ENCODE data around the gene ABR.

The ABR gene

DNA sequence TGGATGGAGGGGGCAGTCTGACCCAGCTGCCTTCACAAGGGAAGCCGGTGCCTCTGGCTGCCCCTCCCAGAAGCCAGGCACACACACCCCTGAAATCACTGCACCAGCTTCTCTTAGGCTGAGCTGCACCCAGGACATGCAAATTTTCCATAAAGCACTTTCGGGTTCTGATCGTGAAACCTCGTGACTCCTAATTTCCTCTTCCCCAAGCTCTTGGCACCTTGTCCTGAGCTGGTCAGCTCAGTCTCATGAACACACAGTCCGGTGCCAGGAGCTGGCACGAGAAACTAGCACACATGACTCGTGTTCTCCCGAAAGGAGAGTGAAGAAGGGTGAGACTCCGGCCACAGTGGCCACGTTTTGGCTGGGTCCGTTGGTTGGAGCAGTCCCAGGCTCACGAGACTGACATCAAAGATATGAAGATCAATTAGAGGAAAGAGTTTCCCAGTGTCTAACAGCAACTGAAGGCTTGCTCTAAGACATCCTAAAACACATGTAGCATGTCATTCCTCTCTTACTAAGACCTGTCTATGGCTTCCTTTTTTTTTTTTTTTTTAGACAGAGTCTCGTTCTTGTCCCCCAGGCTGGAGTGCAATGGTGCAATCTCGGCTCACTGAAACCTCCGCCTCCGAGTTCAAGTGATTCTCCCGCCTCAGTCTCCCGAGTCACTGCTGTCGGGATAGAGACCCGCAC is 9.2 kb upstream of the ABR start:
- H3K4me1 ChIP-seq = no peaks in the 10 kb centered on the region
- no peak overlapping the region for H3K27ac ChIP-seq
- H3K4me3 ChIP-seq (ENCODE audit: low read depth, low read length) = no peak overlapping the region

DNA sequence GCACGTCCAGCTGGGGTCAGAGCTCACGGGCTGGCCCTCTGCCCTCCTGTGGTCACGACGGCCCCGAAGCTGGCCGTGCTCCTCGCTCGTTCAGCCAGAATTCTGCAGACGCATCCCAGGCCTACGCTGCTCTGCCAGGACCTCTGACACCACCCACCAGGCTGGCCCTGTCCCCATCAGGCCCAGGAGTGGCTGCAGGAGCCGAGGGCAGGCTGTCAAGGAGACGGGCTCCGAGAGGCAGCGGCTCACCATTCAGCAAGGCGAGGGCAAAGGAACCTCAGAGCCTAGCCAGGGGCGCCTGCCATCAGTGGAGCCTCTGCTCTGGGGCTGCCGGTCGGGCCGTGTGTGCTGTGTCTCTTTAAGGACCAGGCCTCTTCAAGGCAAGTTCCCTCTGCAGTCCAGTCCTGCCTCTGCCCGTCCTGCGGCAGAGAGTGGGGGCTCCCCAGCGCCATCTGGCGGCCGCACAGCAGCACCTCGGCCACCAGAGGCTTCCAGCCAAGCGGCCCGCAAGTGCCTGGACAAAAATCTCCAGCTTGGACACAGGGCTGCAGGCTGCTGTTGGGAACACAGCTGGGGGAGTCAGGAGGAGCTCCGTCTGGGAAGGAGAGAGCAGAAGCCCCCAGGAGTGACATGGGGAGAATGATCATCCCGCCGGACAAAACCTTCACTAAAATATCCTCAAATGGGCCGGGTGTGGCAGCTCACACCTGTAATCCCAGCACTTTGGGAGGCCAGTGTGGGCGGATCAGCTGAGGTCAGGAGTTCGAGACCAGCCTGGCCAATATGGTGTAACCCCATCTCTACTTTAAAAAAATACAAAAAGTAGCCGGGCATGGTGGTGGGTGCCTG is 7.4 kb upstream of the ABR start:
- Histone ChIP-seq H3K9ac (no peak overlapping the region), H3K27me3 (ENCODE audit: control insufficient read depth, insufficient read depth, low read length) (no peaks in the 10 kb centered on the region), H2AFZ (peak overlapping the region; percentile 81), H3K27ac (no peak overlapping the region), H3K9me3 (ENCODE audit: control insufficient read depth, low read length) (no peaks in the 10 kb centered on the region), H3K4me3 (ENCODE audit: low read depth, low read length) (no peak overlapping the region), H3K36me3 (ENCODE audit: control insufficient read depth, insufficient read depth, low read length) (no peaks in the 10 kb centered on the region), H3K79me2 (no peaks in the 10 kb centered on the region), H3K4me1 (no peaks in the 10 kb centered on the region), H3K4me2 (ENCODE audit: low read length) (no peak overlapping the region)
- TF ChIP-seq, protein P1, sequence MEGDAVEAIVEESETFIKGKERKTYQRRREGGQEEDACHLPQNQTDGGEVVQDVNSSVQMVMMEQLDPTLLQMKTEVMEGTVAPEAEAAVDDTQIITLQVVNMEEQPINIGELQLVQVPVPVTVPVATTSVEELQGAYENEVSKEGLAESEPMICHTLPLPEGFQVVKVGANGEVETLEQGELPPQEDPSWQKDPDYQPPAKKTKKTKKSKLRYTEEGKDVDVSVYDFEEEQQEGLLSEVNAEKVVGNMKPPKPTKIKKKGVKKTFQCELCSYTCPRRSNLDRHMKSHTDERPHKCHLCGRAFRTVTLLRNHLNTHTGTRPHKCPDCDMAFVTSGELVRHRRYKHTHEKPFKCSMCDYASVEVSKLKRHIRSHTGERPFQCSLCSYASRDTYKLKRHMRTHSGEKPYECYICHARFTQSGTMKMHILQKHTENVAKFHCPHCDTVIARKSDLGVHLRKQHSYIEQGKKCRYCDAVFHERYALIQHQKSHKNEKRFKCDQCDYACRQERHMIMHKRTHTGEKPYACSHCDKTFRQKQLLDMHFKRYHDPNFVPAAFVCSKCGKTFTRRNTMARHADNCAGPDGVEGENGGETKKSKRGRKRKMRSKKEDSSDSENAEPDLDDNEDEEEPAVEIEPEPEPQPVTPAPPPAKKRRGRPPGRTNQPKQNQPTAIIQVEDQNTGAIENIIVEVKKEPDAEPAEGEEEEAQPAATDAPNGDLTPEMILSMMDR (IDR thresholded peaks at IDR 0.05) = peak; percentile 99

More for the DNA sequence above, 9.2 kb upstream of the ABR start:
- Histone ChIP-seq H3K79me2 (no peaks in the 10 kb centered on the region), H2AFZ (no peak overlapping the region), H3K36me3 (ENCODE audit: control insufficient read depth, insufficient read depth, low read length) (no peaks in the 10 kb centered on the region), H3K4me2 (ENCODE audit: low read length) (no peak overlapping the region), H3K27me3 (ENCODE audit: control insufficient read depth, insufficient read depth, low read length) (no peaks in the 10 kb centered on the region), H3K9ac (no peak overlapping the region), H3K9me3 (ENCODE audit: control insufficient read depth, low read length) (no peaks in the 10 kb centered on the region)
- TF ChIP-seq, protein P1 (IDR thresholded peaks at IDR 0.05) = no peak

DNA sequence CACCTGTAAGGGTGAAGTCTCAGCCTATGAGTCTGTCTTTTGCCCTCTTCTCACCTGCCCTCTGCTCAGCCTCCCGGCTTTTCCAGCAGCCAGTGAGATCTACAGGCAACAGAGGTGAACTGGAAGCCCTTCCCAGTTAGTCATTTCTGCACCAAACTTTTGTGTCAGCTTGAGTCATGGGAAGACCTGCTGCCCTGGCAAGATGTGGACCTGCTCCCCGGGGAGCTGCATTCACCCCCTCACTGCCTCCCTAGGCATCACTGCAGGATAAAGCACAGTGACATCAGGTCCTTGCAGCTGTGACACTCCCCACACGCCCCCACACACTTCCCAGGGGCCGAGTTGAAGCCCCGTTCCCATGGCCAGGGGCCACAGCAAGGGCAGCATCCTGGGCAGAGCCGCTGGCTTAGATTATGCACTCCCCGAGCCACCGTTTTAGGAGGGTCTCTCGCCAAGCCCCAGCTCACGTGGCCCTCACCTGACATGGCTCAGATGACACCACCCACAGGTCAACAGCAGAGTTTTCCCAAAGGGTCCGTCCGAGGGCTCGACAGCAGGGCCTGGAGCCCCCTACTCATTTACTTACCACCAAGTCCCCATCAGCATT is 6.5 kb upstream of the ABR start:
- Histone ChIP-seq H3K27me3 (ENCODE audit: control insufficient read depth, insufficient read depth, low read length) (no peaks in the 10 kb centered on the region), H3K36me3 (ENCODE audit: control insufficient read depth, insufficient read depth, low read length) (no peaks in the 10 kb centered on the region), H3K27ac (no peak overlapping the region), H3K4me1 (no peaks in the 10 kb centered on the region), H3K4me2 (ENCODE audit: low read length) (no peak overlapping the region), H3K79me2 (no peaks in the 10 kb centered on the region), H3K9ac (no peak overlapping the region), H2AFZ (peak overlapping the region; percentile 81), H3K4me3 (ENCODE audit: low read depth, low read length) (no peak overlapping the region), H3K9me3 (ENCODE audit: control insufficient read depth, low read length) (no peaks in the 10 kb centered on the region)
- TF ChIP-seq, protein P1 (IDR thresholded peaks at IDR 0.05) = no peak

DNA sequence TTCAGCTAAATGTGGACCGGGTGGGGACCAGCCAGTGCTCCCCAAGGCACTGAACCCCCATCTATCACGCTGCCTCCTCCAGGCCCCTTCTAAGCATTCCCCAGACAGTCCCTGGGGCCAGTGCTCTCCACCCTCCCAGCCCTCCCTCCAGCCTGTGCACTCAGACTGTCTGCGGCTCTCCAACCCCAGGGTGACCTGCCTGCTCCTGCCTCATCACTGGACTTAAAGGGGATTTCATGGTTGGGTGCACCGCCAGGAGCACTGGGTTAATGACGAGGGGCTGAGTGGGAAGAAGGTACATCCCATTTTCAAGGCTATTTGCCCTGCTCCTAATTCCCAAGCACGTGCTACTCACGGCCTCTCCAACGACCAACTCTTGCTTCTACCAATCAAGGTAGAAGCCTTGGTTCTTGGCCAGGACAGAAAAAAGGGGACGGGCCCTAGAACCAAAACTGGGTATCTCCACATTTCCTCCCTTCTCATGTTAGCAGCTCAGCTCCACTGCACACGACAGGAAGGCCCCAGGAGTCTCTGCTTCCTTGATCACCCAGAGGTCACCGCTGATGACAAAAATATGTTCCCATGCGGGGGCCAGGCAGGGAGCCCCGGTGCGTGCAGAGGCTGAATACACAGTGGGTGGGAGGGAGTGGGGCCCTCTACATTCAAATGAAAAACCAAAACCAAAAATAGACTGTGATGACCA is 3.5 kb upstream of the ABR start:
- Histone ChIP-seq H3K4me3 (ENCODE audit: low read depth, low read length) (no peak overlapping the region), H3K27ac (no peak overlapping the region), H3K4me1 (peaks cover 4% of the 10 kb centered on the region), H3K9ac (no peak overlapping the region), H3K36me3 (ENCODE audit: control insufficient read depth, insufficient read depth, low read length) (no peaks in the 10 kb centered on the region), H3K79me2 (no peaks in the 10 kb centered on the region), H3K27me3 (ENCODE audit: control insufficient read depth, insufficient read depth, low read length) (no peaks in the 10 kb centered on the region), H3K9me3 (ENCODE audit: control insufficient read depth, low read length) (no peaks in the 10 kb centered on the region), H3K4me2 (ENCODE audit: low read length) (no peak overlapping the region), H2AFZ (no peak overlapping the region)
- TF ChIP-seq, protein P1 (IDR thresholded peaks at IDR 0.05) = no peak

Measured in parathyroid adenoma (tissue), 2 donors.